ENCODE measurements around the gene CLEC9A.

CLEC9A gene

DNA sequence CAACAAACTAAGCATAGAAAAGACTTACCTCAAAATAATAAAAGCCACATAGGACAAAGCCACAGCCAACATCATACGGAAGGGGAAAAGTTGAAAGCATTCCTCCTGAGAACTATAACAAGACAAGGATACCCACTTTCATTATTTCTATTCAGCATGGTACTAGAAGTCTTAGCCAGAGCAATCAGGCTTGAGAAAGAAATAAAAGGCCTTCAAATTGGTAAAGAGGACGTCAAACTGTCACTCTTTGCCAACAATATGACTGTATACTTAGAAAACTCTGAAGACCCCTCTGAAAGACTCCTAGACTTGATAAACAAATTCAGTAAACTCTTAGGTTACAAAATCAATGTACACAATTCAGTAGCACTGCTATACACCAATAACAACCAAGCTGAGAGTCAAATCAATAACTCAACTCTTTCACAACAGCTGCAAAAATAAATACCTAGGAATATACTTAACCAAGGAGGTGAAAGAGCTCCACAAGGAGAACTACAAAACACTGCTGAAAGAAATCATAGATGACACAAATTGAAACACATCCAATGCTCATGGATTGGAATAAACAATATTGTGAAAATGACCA, 79.9 kb downstream of the CLEC9A start:
- DNase-seq (ENCODE audit: low read depth in 3 of 3): no peak

DNA sequence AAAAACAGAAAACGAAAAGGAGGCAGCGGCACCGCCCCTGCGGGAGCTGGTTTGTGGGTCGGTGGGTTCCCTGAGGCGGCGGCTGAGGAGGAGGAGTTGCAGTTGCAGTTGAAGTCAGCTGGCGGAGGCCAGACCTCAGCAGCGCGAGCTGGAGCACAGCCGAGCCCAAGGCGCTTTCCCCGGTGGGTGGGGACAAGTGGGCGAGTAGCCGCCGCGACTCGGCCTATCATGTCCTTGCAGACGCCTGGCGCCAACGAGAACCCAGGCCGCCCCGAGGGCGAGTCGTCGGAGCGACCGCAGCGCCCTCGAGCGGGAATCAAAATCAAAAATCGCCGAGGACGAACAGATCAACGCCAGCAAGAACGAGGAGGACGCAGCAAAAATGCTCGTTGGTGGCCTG, 81.0 kb downstream of the CLEC9A start:
- DNase-seq (ENCODE audit: low read depth in 3 of 3): no peak

DNA sequence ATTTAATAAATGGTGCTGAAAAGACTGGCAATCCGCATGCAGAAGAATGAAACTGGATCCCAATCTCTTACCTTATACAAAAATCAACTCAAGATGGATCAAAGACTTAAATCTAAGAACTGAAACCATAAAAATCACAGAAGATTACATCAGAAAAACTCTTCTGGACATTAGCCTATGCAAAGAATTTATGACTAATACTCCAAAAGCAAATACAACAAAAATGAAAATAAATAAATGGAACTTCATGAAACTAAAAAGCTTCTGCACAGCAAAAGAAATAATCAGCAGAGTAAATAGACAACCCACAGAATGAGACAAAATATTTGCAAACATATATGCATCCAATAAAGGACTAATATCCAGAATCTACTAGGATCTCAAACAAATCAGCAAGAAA, 82.6 kb downstream of the CLEC9A start:
- DNase-seq (ENCODE audit: low read depth in 3 of 3): no peak

DNA sequence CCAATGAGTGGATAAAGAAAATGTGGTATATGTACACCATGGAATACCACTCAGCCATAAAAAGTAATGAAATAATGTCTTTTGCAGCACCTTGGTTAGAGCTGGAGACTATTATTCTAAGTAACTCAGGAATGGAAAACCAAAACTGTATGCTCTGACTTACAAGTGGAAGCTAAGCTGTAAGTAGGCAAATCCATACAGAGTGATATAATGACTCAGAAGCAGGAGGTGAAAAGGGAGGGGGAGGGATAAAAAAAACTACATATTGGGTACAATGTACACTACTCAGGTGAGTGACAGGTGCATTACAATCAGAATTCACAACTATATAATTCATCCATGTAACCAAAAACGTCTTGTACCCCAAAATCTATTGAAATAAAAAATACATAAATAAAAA, 83.4 kb downstream of the CLEC9A start:
- DNase-seq (ENCODE audit: low read depth in 3 of 3): no peak

DNA sequence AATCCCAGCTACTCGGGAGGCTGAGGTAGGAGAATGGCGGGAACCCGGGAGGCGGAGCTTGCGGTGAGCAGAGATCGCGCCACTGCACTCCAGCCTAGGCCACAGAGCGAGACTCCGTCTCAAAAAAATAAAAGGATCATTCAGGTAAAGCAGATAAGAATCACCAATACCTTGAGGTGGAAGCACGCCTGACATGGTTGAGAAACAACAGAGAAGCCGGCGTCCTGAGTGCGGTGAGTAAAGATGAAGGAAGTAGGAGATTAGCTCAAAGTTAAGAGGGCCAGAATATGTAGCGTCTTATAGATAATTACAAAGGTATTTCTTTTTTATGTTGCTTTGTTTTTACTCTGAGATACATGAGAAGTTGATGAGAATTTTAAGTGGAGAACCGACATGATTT, 84.8 kb downstream of the CLEC9A start:
- DNase-seq (ENCODE audit: low read depth in 3 of 3): no peak
